Mammary epithelial cell (primary cell): Measurements from ENCODE around the gene BRINP3.

Experiments used
- EZH2 ChIP-seq: IDR thresholded peaks from 2 replicates; pipeline ENCODE4 v1.6.1; 2012; ENCODE audit warnings: low read length, inconsistent platforms, borderline replicate concordance
- TF ChIP-seq, protein P1 (sequence below), 2 donors: IDR thresholded peaks in 1 of 2; conservative IDR thresholded peaks in 1 of 2; 2 replicates each; pipeline ENCODE4 v1.5.1; 2011 to 2012; ENCODE audit warnings: inconsistent platforms in 2 of 2, low read length in 2 of 2, mild to moderate bottlenecking in 2 of 2, control low read depth in 1 of 2, low read depth in 1 of 2; ENCODE audit not compliant: insufficient read depth in 1 of 2; ENCODE audit errors: extremely low read depth in 1 of 2

DNA sequence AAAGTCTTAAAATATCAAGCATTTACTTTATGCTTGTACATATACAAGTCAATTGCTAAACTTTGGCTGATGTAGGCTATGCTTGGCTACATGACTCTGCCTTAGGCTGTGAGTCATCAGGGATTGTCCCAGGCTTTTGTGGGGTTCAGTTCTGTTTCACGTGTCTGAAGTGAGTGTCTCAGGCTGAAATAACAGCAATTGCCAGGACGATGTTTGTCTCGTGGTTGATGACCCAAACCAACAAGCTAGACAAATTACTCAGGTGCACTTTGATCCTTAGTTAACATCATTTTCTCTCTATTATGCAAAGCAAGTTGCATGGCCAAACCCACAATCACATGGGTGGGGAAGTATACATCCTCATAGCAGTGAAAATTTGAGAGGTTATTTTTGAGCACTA, 410.1 kb downstream of the BRINP3 start:
- no peak for TF ChIP-seq EZH2
- TF ChIP-seq, protein P1, sequence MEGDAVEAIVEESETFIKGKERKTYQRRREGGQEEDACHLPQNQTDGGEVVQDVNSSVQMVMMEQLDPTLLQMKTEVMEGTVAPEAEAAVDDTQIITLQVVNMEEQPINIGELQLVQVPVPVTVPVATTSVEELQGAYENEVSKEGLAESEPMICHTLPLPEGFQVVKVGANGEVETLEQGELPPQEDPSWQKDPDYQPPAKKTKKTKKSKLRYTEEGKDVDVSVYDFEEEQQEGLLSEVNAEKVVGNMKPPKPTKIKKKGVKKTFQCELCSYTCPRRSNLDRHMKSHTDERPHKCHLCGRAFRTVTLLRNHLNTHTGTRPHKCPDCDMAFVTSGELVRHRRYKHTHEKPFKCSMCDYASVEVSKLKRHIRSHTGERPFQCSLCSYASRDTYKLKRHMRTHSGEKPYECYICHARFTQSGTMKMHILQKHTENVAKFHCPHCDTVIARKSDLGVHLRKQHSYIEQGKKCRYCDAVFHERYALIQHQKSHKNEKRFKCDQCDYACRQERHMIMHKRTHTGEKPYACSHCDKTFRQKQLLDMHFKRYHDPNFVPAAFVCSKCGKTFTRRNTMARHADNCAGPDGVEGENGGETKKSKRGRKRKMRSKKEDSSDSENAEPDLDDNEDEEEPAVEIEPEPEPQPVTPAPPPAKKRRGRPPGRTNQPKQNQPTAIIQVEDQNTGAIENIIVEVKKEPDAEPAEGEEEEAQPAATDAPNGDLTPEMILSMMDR (conservative IDR thresholded peaks at IDR 0.05 in 1 of 2, IDR thresholded peaks at IDR 0.05 in 1 of 2; ENCODE audit: extremely low read depth in 1 of 2, insufficient read depth in 1 of 2, low read depth in 1 of 2, low read length in 2 of 2), result no peak
